ENCODE measurements around the gene SMYD3.

Gene SMYD3

GRCh38 chr1:246095443-246095842 is 411.6 kb downstream of the SMYD3 start:
- H2AFZ ChIP-seq (ENCODE audit: low read length), result no peak overlapping the region
- TF ChIP-seq EZH2phosphoT487 (IDR thresholded peaks at IDR 0.05; ENCODE audit: borderline replicate concordance) (no peak), CTCF (conservative IDR thresholded peaks at IDR 0.05; ENCODE audit: low read length) (no peak)
- no peaks in the 10 kb centered on the region for H4K20me1 ChIP-seq (ENCODE audit: insufficient read depth, low read length, poor library complexity, severe bottlenecking)
- H3K4me2 ChIP-seq (ENCODE audit: low read depth, low read length, poor library complexity, severe bottlenecking), result no peak overlapping the region
- no peaks in the 10 kb centered on the region for H3K27me3 ChIP-seq (ENCODE audit: insufficient read depth, low read length, poor library complexity, severe bottlenecking)
- H3K9me3 ChIP-seq (ENCODE audit: insufficient read depth, low read depth, low read length), result no peaks in the 10 kb centered on the region
- H3F3A ChIP-seq (ENCODE audit: low read depth), result no peaks in the 10 kb centered on the region
- H3K9ac ChIP-seq (ENCODE audit: low read depth, low read length, poor library complexity, severe bottlenecking), result no peak overlapping the region
- peaks cover 3% of the 10 kb centered on the region; the same call in 1 of the 2 replicates for H3K79me2 ChIP-seq (ENCODE audit: insufficient read depth, low read length)
- no peak overlapping the region for H3K4me3 ChIP-seq (ENCODE audit: low read length, poor library complexity, severe bottlenecking)
- H3K9me2 ChIP-seq (replicated peaks; ENCODE audit: low read depth, low read length), result no peaks in the 10 kb centered on the region
- peaks cover 7% of the 10 kb centered on the region for H3K4me1 ChIP-seq (ENCODE audit: insufficient read depth, low read length, poor library complexity, severe bottlenecking)
- 0 out of 2 replicates have a peak, but pooled peaks cover 3% of the 10 kb centered on the region for H3K36me3 ChIP-seq (ENCODE audit: insufficient read depth, low read length)

- Histone ChIP-seq H3K9me3 (ENCODE audit: insufficient read depth, low read depth, low read length) (no peaks in the 10 kb centered on the region), H3K4me1 (ENCODE audit: insufficient read depth, low read length, poor library complexity, severe bottlenecking) (peaks cover 7% of the 10 kb centered on the region), H3K36me3 (ENCODE audit: insufficient read depth, low read length) (0 out of 2 replicates have a peak, but pooled peaks cover 3% of the 10 kb centered on the region), H3K4me2 (ENCODE audit: low read depth, low read length, poor library complexity, severe bottlenecking) (no peak overlapping the region), H3K9me2 (replicated peaks; ENCODE audit: low read depth, low read length) (no peaks in the 10 kb centered on the region), H2AFZ (ENCODE audit: low read length) (no peak overlapping the region), H3K79me2 (ENCODE audit: insufficient read depth, low read length) (peaks cover 3% of the 10 kb centered on the region; the same call in 1 of the 2 replicates), H3K9ac (ENCODE audit: low read depth, low read length, poor library complexity, severe bottlenecking) (no peak overlapping the region), H3F3A (ENCODE audit: low read depth) (no peaks in the 10 kb centered on the region), H3K27me3 (ENCODE audit: insufficient read depth, low read length, poor library complexity, severe bottlenecking) (no peaks in the 10 kb centered on the region), H4K20me1 (ENCODE audit: insufficient read depth, low read length, poor library complexity, severe bottlenecking) (no peaks in the 10 kb centered on the region), H3K4me3 (ENCODE audit: low read length, poor library complexity, severe bottlenecking) (no peak overlapping the region)
- TF ChIP-seq CTCF (conservative IDR thresholded peaks at IDR 0.05; ENCODE audit: low read length), result no peak
- no peak for TF ChIP-seq EZH2phosphoT487 (IDR thresholded peaks at IDR 0.05; ENCODE audit: borderline replicate concordance)
These were observed 413.8 kb downstream of the SMYD3 start for GRCh38 chr1:246093230-246093629.

- no peak overlapping the region for H3K9ac ChIP-seq (ENCODE audit: low read depth, low read length, poor library complexity, severe bottlenecking)
- no peak overlapping the region for H3K4me2 ChIP-seq (ENCODE audit: low read depth, low read length, poor library complexity, severe bottlenecking)
- no peaks in the 10 kb centered on the region for H4K20me1 ChIP-seq (ENCODE audit: insufficient read depth, low read length, poor library complexity, severe bottlenecking)
- no peaks in the 10 kb centered on the region for H3F3A ChIP-seq (ENCODE audit: low read depth)
- no peaks in the 10 kb centered on the region for H3K9me2 ChIP-seq (replicated peaks; ENCODE audit: low read depth, low read length)
- peaks cover 7% of the 10 kb centered on the region for H3K4me1 ChIP-seq (ENCODE audit: insufficient read depth, low read length, poor library complexity, severe bottlenecking)
- TF ChIP-seq CTCF (conservative IDR thresholded peaks at IDR 0.05; ENCODE audit: low read length) (no peak), EZH2phosphoT487 (IDR thresholded peaks at IDR 0.05; ENCODE audit: borderline replicate concordance) (no peak)
- H3K36me3 ChIP-seq (ENCODE audit: insufficient read depth, low read length), result 0 out of 2 replicates have a peak, but pooled peaks cover 3% of the 10 kb centered on the region
- H3K79me2 ChIP-seq (ENCODE audit: insufficient read depth, low read length), result peaks cover 3% of the 10 kb centered on the region; the same call in 1 of the 2 replicates
- no peak overlapping the region for H2AFZ ChIP-seq (ENCODE audit: low read length)
- H3K4me3 ChIP-seq (ENCODE audit: low read length, poor library complexity, severe bottlenecking), result no peak overlapping the region
- no peaks in the 10 kb centered on the region for H3K27me3 ChIP-seq (ENCODE audit: insufficient read depth, low read length, poor library complexity, severe bottlenecking)
- no peaks in the 10 kb centered on the region for H3K9me3 ChIP-seq (ENCODE audit: insufficient read depth, low read depth, low read length)
These were observed 414.9 kb downstream of the SMYD3 start for GRCh38 chr1:246092136-246092535.

Data from Loucy (cell line).